K562 (cell line): ENCODE results near the gene AIF1. TPM values are rescaled to one million over a fixed set of nuclear protein-coding genes. Genes with fewer than 3 reads are reported as not detected.

Experiments
- ATAC-seq: fragments of 200-7000 bp; cut with Tn5 transposase; 3 replicates; pipeline ENCODE4 v1.9.1; 2020; ENCODE audit warnings: moderate library complexity
- BruUV-seq: library from RNA; stranded (reverse); fragments of 400-500 nt; replicated peaks from 2 replicates; lab custom pipeline; 2021; lab: Mats Ljungman, UMichigan
- CTCF ChIA-PET: fragments of 300-600 bp; formaldehyde crosslinking; extraction: SDS; loops from one replicate; lab custom pipeline; 2021; ENCODE audit warnings: low intra/inter-chr PET ratio; lab: Yijun Ruan, JAX
- POLR2A ChIA-PET: fragments of 300-600, 350-650 bp; sonication (Branson Sonifier 250); formaldehyde crosslinking; extraction: SDS; loops from one replicate; lab custom pipeline; 2021; ENCODE audit warnings: antibody characterized with exemption, inconsistent platforms; lab: Yijun Ruan, JAX
- DNase-seq, 4 experiments: peaks; one replicate each; pipeline versions ENCODE4 v3.0.0 to v3.0.0-alpha.2; 2011 to 2018; ENCODE audit warnings: low spot score in 3 of 4, mixed read lengths in 3 of 4; ENCODE audit errors: extremely low read depth in 1 of 4
- FAIRE-seq: peaks from 2 replicates; lab custom pipeline; 2011; peaks lifted over from hg19 to GRCh38; lab: Jason Lieb, UNC
- H2AFZ ChIP-seq: 2 replicates; pipeline ENCODE4 v1.6.0; 2011; ENCODE audit warnings: low read depth, low read length, control low read depth, inconsistent platforms
- H3K27ac ChIP-seq: fragments of 200-600 bp; 3 replicates; pipeline ENCODE4 v1.8.0; 2011; ENCODE audit warnings: low read depth, mild to moderate bottlenecking, control low read depth, inconsistent platforms, low read length, moderate library complexity, mixed read lengths; ENCODE audit errors: extremely low read depth
- H3K27me3 ChIP-seq, 2 experiments: fragments of 300-600 bp in 1 of 2; 2 replicates in 1 of 2; 3 replicates in 1 of 2; pipeline versions ENCODE4 v1.6.0 to v1.8.0; 2011; ENCODE audit warnings: inconsistent platforms in 2 of 2, low read length in 2 of 2, mild to moderate bottlenecking in 1 of 2, mixed read lengths in 1 of 2, moderate library complexity in 1 of 2; ENCODE audit not compliant: control insufficient read depth in 2 of 2, insufficient read depth in 2 of 2
- H3K36me3 ChIP-seq: fragments of 300-600 bp; 3 replicates; pipeline ENCODE4 v1.8.0; 2011; ENCODE audit warnings: mild to moderate bottlenecking, low read length, inconsistent platforms; ENCODE audit not compliant: control insufficient read depth, insufficient read depth
- H3K4me1 ChIP-seq, 2 experiments: fragments of 200-600 bp in 1 of 2; replicated peaks in 1 of 2; 2 replicates in 1 of 2; 3 replicates in 1 of 2; pipeline versions ENCODE4 v1.5.1 to v1.8.0; 2011; ENCODE audit warnings: inconsistent platforms in 2 of 2, low read length in 2 of 2, mild to moderate bottlenecking in 1 of 2, mixed read lengths in 1 of 2, moderate library complexity in 1 of 2; ENCODE audit not compliant: control insufficient read depth in 2 of 2, insufficient read depth in 2 of 2
- H3K4me2 ChIP-seq: 2 replicates; pipeline ENCODE4 v1.6.1; 2011; ENCODE audit warnings: low read length, control low read depth, inconsistent platforms, mixed read lengths; ENCODE audit not compliant: insufficient read depth
- H3K4me3 ChIP-seq: fragments of 200-600 bp; sonication (generic), shearing (Covaris generic); 2 replicates; pipeline ENCODE4 v1.5.1; 2016; ENCODE audit warnings: control low read depth, inconsistent platforms
- H3K79me2 ChIP-seq: fragments of 200-600 bp; 3 replicates; pipeline ENCODE4 v1.8.0; 2011; ENCODE audit warnings: low read length, inconsistent platforms; ENCODE audit not compliant: control insufficient read depth, insufficient read depth
- H3K9ac ChIP-seq, 2 experiments: 2 replicates each; pipeline versions ENCODE4 v1.6.0 to v1.6.1; 2011; ENCODE audit warnings: low read depth in 2 of 2, low read length in 2 of 2, control low read depth in 1 of 2, inconsistent platforms in 1 of 2, mild to moderate bottlenecking in 1 of 2, mixed read lengths in 1 of 2; ENCODE audit not compliant: insufficient read depth in 1 of 2
- H3K9me1 ChIP-seq: one replicate; pipeline ENCODE4 v1.6.0; 2011; ENCODE audit warnings: inconsistent platforms, mild to moderate bottlenecking, low read length, moderate library complexity; ENCODE audit not compliant: control insufficient read depth, insufficient read depth
- H3K9me3 ChIP-seq: replicated peaks from 2 replicates; pipeline ENCODE4 v1.5.1; 2011; ENCODE audit warnings: low read depth, low read length, inconsistent platforms; ENCODE audit not compliant: control insufficient read depth, insufficient read depth
- H4K20me1 ChIP-seq: replicated peaks from 2 replicates; pipeline ENCODE4 v1.6.1; 2011; ENCODE audit warnings: low read length, inconsistent platforms, mixed read lengths; ENCODE audit not compliant: control insufficient read depth, insufficient read depth
- GATAD2A ChIP-seq: fragments of 450-650 bp; IDR thresholded peaks from 2 replicates; pipeline ENCODE4 v1.6.1; 2017
- NFIC ChIP-seq: fragments of 450-650 bp; IDR thresholded peaks from 2 replicates; pipeline ENCODE4 v1.6.1; 2017; ENCODE audit warnings: mild to moderate bottlenecking, inconsistent platforms
- NFRKB ChIP-seq: fragments of 450-650 bp; IDR thresholded peaks from 2 replicates; pipeline ENCODE4 v1.6.1; 2016; ENCODE audit warnings: low read depth
- SIN3A ChIP-seq, 2 experiments: fragments of 150-350 bp in 1 of 2; IDR thresholded peaks; 2 replicates each; pipeline ENCODE4 v1.6.1; 2011 to 2016; ENCODE audit warnings: borderline replicate concordance in 2 of 2, low read depth in 2 of 2, low read length in 2 of 2, mild to moderate bottlenecking in 2 of 2, moderate library complexity in 2 of 2; ENCODE audit not compliant: control insufficient read depth in 1 of 2
- ZNF253 ChIP-seq: fragments of 250-450 bp; sonication (Bioruptor Pico); conservative IDR thresholded peaks from 2 replicates; pipeline ENCODE4 v1.6.1; 2021; ENCODE audit warnings: mild to moderate bottlenecking
- ZNF277 ChIP-seq: fragments of 250-450 bp; sonication (Bioruptor Pico); IDR thresholded peaks from 2 replicates; pipeline ENCODE4 v1.8.0; 2022; ENCODE audit warnings: inconsistent platforms, mild to moderate bottlenecking, moderate library complexity, borderline replicate concordance
- ZNF609 ChIP-seq: sonication (generic); formaldehyde crosslinking; IDR thresholded peaks from 2 replicates; pipeline ENCODE4 v1.8.1; 2023; ENCODE audit warnings: missing genetic modification reagents, mild to moderate bottlenecking, borderline replicate concordance
- ZSCAN29 ChIP-seq: fragments of 450-650 bp; IDR thresholded peaks from 2 replicates; pipeline ENCODE4 v1.6.1; 2017
- WGBS: fragments of 100-300 bp; shearing (Covaris generic); methylation state at CpG from one replicate; pipeline ENCODE4 v1.1.6; 2016; ENCODE audit warnings: low coverage, mixed read lengths; ENCODE audit not compliant: insufficient coverage; ENCODE audit errors: missing lambda C conversion rate; 5-methylcytosine and 5-hydroxymethylcytosine counted together
- in situ Hi-C: fragments of 300-500 bp; cut with MboI; formaldehyde crosslinking; loops from 4 replicates; pipeline ENCODE4 v1.15.0; 2018; ENCODE audit warnings: inconsistent platforms, mixed read lengths
- intact Hi-C: fragments of 100-400 bp; cut with micrococcal nuclease; formaldehyde crosslinking; loops from 2 replicates; pipeline ENCODE4 v1.14.2; 2022
- polyA plus RNA-seq, 8 experiments: library from polyadenylated mRNA; depleted of rRNA in 4 of 8; stranded (reverse) in 5 of 8; unstranded in 3 of 8; fragments of >200 nt; fragmentation: Nextera tagmentation in 2 of 8; fragmentation: Illumina TruSeq in 1 of 8; extraction: Ambion mirVana in 2 of 8; extraction: Trizol in 1 of 8; gene quantifications; 2 replicates each; pipeline versions ENCODE4 v1.2.1 to v1.2.3, GENCODE V29; 2011 to 2014; ENCODE audit warnings: inconsistent platforms in 1 of 8, missing spikeins in 1 of 8
- total RNA-seq, 7 experiments: library from RNA; depleted of rRNA in 6 of 7; stranded (reverse); fragments of >200 nt in 6 of 7; fragmentation: Illumina TruSeq in 2 of 7; extraction: Trizol in 2 of 7; gene quantifications; 2 replicates each; pipeline versions ENCODE4 v1.2.1 to v1.2.3, GENCODE V29; 2011 to 2021; ENCODE audit warnings: low replicate concordance in 1 of 7
- TF ChIP-seq, protein P1 (sequence below): fragments of 450-650 bp; IDR thresholded peaks from 2 replicates; pipeline ENCODE4 v1.6.1; 2016
- TF ChIP-seq, protein P2 (sequence below): sonication (generic); formaldehyde crosslinking; IDR thresholded peaks from 2 replicates; pipeline ENCODE4 v1.5.0; 2020; ENCODE audit warnings: missing genetic modification reagents

The AIF1 gene
- total and polyA plus RNA-seq, 9 of the 15 experiments (the other 6 are each of a cell fraction or from before 2014, with no cell fraction given) = 9.4 to 33.4 (median 19.4) TPM

GRCh38 chr6:31655349-31656237, 40.6 kb downstream of the AIF1 start, which contains the start of gene APOM:
Gene APOM (plus strand): TSS chr6:31655894. CDS start chr6:31655967, 73 bp downstream.
- DNase-seq = no peak
- ChIA-PET CTCF (no interaction called here), POLR2A (interaction anchor here (0.7 to 8.5 kb wide), 13 partner anchors 7 to 182 kb away, joined by 3 to 267 read pairs (median 3); partner anchors contain the start of genes C6orf47, CSNK2B, GPANK1 and LSM2)
- Histone ChIP-seq H3K27ac (peak within 1 kb of the TSS; percentile 12; the same call in 1 of the 3 replicates), H3K9me1 (no peaks in the 10 kb centered on the region), H3K4me2 (no peak within 1 kb of the TSS), H2AFZ (no peak within 1 kb of the TSS), H3K27me3 (no peaks in the 10 kb centered on the region), H4K20me1 (peaks cover 10% of the 10 kb centered on the region), H3K4me3 (no peak within 1 kb of the TSS), H3K4me1 (peaks cover 36 to 44% of the 10 kb centered on the region in 2 experiments), H3K9ac (peak within 1 kb of the TSS in 1 of 2 experiments; percentile 46; a peak in 1 of 4 replicates), H3K79me2 (peaks cover 85% of the 10 kb centered on the region), H3K9me3 (no peaks in the 10 kb centered on the region), H3K36me3 (peaks cover 50% of the 10 kb centered on the region)
- BruUV-seq = no TSS peak
- WGBS = 75% methylated on average over 8 of the region's 8 CpGs
- intact Hi-C loops = no loop called here
- no peak for ATAC-seq
- FAIRE-seq = no peak
- in situ Hi-C loops = no loop called here
- TF ChIP-seq, protein P1, sequence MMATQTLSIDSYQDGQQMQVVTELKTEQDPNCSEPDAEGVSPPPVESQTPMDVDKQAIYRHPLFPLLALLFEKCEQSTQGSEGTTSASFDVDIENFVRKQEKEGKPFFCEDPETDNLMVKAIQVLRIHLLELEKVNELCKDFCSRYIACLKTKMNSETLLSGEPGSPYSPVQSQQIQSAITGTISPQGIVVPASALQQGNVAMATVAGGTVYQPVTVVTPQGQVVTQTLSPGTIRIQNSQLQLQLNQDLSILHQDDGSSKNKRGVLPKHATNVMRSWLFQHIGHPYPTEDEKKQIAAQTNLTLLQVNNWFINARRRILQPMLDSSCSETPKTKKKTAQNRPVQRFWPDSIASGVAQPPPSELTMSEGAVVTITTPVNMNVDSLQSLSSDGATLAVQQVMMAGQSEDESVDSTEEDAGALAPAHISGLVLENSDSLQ = no peak
- TF ChIP-seq ZNF277 (CRISPR knock-in tag) = no peak
- TF ChIP-seq ZNF253 (CRISPR knock-in tag) = no peak
- TF ChIP-seq GATAD2A = no peak
- no peak for TF ChIP-seq ZSCAN29
- no peak for TF ChIP-seq NFRKB
- no peak for TF ChIP-seq NFIC
- TF ChIP-seq, protein P2, sequence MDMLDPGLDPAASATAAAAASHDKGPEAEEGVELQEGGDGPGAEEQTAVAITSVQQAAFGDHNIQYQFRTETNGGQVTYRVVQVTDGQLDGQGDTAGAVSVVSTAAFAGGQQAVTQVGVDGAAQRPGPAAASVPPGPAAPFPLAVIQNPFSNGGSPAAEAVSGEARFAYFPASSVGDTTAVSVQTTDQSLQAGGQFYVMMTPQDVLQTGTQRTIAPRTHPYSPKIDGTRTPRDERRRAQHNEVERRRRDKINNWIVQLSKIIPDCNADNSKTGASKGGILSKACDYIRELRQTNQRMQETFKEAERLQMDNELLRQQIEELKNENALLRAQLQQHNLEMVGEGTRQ (CRISPR knock-in tag) = no peak
- TF ChIP-seq ZNF609 (CRISPR knock-in tag) = no peak
- TF ChIP-seq SIN3A (IDR thresholded peaks at IDR 0.05; ENCODE audit: borderline replicate concordance in 2 of 2, control insufficient read depth in 1 of 2, low read depth in 2 of 2, low read length in 2 of 2) = 0 out of 4 replicates have a peak, but pooled peaks of 1 of the 2 experiments have one; percentile 28
